GM21619 (cell line): ENCODE results near the gene STAT6.

Experiments used
- ATAC-seq: cut with Tn5 transposase; IDR thresholded peaks from one replicate; pipeline ENCODE4 v1.9.1; 2021; ENCODE audit not compliant: unreplicated experiment

The STAT6 gene

DNA sequence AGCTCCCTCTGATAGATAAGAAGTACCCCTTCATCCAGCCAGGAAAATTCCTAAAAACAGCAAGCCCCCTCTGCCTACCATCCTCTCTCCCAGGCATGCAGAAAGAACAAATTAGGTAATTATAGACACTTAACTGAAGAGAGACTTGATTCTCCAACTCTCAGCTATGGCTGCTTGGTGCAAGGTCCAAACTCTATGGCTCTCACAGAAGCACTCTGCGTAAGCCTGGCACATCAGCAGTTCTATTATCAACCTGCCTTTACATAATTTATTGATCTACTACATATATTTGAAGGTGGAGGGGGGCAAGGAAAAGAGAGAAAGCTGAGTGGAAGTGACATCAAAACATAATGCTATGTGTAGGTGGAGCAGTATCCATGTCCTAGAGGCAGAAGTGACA, 60.2 kb downstream of the STAT6 start:
- ATAC-seq: no peak

DNA sequence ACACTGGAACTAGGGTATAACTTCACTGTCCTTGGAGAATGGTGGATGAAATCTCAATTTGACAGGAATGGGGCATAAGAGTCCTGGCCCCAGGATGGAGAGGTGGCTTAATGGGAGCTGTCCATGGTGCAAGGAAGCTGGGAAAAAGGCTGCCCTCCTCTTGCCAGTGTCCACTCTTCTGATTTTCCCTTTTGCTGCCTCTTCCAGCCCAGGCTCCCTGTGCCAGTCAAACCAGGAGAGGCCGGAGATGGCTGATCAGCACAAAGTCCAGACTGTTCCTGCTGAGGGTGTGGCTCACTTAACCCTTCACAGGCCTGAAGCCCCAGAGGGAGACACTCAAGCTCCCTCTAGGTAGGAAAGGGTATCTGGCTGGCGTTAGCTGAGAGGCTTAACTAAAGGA, 61.3 kb downstream of the STAT6 start, which contains the start of gene MYO1A:
Gene MYO1A (minus strand): TSS at position 240 of the 400 bp plus-strand sequence. CDS start 1,806 bp downstream, outside the sequence.
- ATAC-seq: no peak

GRCh38 chr12:57049119-57049446, 62.1 kb downstream of the STAT6 start:
- no peak for ATAC-seq

GRCh38 chr12:57048423-57049118, 62.6 kb downstream of the STAT6 start:
- no peak for ATAC-seq

DNA sequence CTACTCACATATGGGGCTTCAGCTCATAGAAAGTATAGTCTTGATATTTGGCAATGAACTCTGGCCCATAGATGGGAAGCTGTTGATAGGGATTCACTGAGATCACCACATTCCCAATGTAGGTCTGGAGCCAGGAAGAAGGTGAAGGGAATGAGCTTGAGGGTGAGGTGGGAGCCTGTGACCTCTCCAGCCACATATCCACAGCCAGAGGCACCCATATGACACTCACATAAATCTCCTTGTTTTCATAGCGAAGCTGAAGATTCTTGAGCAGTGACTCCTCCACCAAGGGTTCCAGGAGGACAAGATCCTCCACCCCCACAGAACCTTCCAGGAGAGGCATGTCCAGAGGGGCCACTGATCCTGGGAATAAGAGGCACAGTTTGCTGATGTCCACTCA, 63.2 kb downstream of the STAT6 start:
- no peak for ATAC-seq

GRCh38 chr12:57046947-57047890, 63.9 kb downstream of the STAT6 start:
- no peak for ATAC-seq

- no peak for ATAC-seq
These were observed 64.9 kb downstream of the STAT6 start for GRCh38 chr12:57046086-57046791.
